H1 (cell line): Measurements from ENCODE around the gene THEMIS. TPM values are rescaled to one million over a fixed set of nuclear protein-coding genes. Genes with fewer than 3 reads are reported as not detected.

ENCODE experiments used
- HDAC2 ChIP-seq, 2 experiments: fragments of 300-600 bp in 1 of 2; sonication (generic) in 1 of 2; IDR thresholded peaks; 2 replicates each; pipeline ENCODE4 v1.6.1; 2011 to 2012; ENCODE audit warnings: low read depth in 2 of 2, low read length in 2 of 2, mild to moderate bottlenecking in 2 of 2, moderate library complexity in 2 of 2, borderline replicate concordance in 1 of 2, inconsistent platforms in 1 of 2
- KDM5A ChIP-seq: fragments of 200-600 bp; IDR thresholded peaks from 2 replicates; pipeline ENCODE4 v1.7.1; 2012; ENCODE audit warnings: mild to moderate bottlenecking, low read length, inconsistent platforms, mixed read lengths
- NRF1 ChIP-seq: IDR thresholded peaks from 2 replicates; pipeline ENCODE4 v1.6.1; 2011; ENCODE audit warnings: mild to moderate bottlenecking, low read depth, low read length, improper control_type of control experiment
- PHF8 ChIP-seq: fragments of 200-600 bp; sonication (generic); conservative IDR thresholded peaks from 2 replicates; pipeline ENCODE4 v1.7.1; 2012; ENCODE audit warnings: low read depth, mild to moderate bottlenecking, inconsistent platforms, low read length, moderate library complexity
- POLR2AphosphoS5 ChIP-seq: IDR thresholded peaks from 2 replicates; pipeline ENCODE4 v1.6.1; 2011; ENCODE audit warnings: low read depth, low read length
- SP4 ChIP-seq: IDR thresholded peaks from 2 replicates; pipeline ENCODE4 v1.6.1; 2012; ENCODE audit warnings: low read length, inconsistent platforms
- polyA plus RNA-seq, 7 experiments: library from polyadenylated mRNA; depleted of rRNA in 3 of 7; stranded (reverse) in 5 of 7; unstranded in 2 of 7; fragments of >200 nt in 5 of 7; fragments of 200-250 nt in 2 of 7; gene quantifications; 1 replicate in 5 of 7; 2 replicates in 1 of 7; 4 replicates in 1 of 7; pipeline versions ENCODE4 v1.2.1 to v1.2.3, GENCODE V29; 2011 to 2013; ENCODE audit warnings: missing spikeins in 2 of 7, mixed read lengths in 2 of 7
- total RNA-seq: library from RNA; stranded (reverse); fragmentation: NEBNext Ultra II Directional; extraction: Animal tissue kit (Norgen Biotek cat#: 25700); gene quantifications from 2 replicates; pipeline ENCODE4 v1.2.1, GENCODE V29; 2021
- TF ChIP-seq, protein P1 (sequence below): fragments of 300-600 bp; sonication (generic); IDR thresholded peaks from 2 replicates; pipeline ENCODE4 v1.7.1; 2012; ENCODE audit warnings: low read length, moderate library complexity, mild to moderate bottlenecking, inconsistent platforms; ENCODE audit not compliant: insufficient replicate concordance

THEMIS gene
- total and polyA plus RNA-seq, 2 of the 8 experiments (the other 6 are each of a cell fraction or from before 2014, with no cell fraction given) = not detected

GRCh38 chr6:127949251-127949650, 48.4 kb upstream of the THEMIS start (continued):
- TF ChIP-seq, protein P1, sequence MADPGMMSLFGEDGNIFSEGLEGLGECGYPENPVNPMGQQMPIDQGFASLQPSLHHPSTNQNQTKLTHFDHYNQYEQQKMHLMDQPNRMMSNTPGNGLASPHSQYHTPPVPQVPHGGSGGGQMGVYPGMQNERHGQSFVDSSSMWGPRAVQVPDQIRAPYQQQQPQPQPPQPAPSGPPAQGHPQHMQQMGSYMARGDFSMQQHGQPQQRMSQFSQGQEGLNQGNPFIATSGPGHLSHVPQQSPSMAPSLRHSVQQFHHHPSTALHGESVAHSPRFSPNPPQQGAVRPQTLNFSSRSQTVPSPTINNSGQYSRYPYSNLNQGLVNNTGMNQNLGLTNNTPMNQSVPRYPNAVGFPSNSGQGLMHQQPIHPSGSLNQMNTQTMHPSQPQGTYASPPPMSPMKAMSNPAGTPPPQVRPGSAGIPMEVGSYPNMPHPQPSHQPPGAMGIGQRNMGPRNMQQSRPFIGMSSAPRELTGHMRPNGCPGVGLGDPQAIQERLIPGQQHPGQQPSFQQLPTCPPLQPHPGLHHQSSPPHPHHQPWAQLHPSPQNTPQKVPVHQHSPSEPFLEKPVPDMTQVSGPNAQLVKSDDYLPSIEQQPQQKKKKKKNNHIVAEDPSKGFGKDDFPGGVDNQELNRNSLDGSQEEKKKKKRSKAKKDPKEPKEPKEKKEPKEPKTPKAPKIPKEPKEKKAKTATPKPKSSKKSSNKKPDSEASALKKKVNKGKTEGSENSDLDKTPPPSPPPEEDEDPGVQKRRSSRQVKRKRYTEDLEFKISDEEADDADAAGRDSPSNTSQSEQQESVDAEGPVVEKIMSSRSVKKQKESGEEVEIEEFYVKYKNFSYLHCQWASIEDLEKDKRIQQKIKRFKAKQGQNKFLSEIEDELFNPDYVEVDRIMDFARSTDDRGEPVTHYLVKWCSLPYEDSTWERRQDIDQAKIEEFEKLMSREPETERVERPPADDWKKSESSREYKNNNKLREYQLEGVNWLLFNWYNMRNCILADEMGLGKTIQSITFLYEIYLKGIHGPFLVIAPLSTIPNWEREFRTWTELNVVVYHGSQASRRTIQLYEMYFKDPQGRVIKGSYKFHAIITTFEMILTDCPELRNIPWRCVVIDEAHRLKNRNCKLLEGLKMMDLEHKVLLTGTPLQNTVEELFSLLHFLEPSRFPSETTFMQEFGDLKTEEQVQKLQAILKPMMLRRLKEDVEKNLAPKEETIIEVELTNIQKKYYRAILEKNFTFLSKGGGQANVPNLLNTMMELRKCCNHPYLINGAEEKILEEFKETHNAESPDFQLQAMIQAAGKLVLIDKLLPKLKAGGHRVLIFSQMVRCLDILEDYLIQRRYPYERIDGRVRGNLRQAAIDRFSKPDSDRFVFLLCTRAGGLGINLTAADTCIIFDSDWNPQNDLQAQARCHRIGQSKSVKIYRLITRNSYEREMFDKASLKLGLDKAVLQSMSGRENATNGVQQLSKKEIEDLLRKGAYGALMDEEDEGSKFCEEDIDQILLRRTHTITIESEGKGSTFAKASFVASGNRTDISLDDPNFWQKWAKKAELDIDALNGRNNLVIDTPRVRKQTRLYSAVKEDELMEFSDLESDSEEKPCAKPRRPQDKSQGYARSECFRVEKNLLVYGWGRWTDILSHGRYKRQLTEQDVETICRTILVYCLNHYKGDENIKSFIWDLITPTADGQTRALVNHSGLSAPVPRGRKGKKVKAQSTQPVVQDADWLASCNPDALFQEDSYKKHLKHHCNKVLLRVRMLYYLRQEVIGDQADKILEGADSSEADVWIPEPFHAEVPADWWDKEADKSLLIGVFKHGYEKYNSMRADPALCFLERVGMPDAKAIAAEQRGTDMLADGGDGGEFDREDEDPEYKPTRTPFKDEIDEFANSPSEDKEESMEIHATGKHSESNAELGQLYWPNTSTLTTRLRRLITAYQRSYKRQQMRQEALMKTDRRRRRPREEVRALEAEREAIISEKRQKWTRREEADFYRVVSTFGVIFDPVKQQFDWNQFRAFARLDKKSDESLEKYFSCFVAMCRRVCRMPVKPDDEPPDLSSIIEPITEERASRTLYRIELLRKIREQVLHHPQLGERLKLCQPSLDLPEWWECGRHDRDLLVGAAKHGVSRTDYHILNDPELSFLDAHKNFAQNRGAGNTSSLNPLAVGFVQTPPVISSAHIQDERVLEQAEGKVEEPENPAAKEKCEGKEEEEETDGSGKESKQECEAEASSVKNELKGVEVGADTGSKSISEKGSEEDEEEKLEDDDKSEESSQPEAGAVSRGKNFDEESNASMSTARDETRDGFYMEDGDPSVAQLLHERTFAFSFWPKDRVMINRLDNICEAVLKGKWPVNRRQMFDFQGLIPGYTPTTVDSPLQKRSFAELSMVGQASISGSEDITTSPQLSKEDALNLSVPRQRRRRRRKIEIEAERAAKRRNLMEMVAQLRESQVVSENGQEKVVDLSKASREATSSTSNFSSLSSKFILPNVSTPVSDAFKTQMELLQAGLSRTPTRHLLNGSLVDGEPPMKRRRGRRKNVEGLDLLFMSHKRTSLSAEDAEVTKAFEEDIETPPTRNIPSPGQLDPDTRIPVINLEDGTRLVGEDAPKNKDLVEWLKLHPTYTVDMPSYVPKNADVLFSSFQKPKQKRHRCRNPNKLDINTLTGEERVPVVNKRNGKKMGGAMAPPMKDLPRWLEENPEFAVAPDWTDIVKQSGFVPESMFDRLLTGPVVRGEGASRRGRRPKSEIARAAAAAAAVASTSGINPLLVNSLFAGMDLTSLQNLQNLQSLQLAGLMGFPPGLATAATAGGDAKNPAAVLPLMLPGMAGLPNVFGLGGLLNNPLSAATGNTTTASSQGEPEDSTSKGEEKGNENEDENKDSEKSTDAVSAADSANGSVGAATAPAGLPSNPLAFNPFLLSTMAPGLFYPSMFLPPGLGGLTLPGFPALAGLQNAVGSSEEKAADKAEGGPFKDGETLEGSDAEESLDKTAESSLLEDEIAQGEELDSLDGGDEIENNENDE = no peak
- TF ChIP-seq PHF8 (no peak), KDM5A (no peak), NRF1 (no peak), SP4 (no peak), POLR2AphosphoS5 (no peak), HDAC2 (IDR thresholded peaks at IDR 0.05; ENCODE audit: borderline replicate concordance in 1 of 2, low read depth in 2 of 2, low read length in 2 of 2) (no peak)
